EL (cell line): ENCODE measurements around the gene CTAG1B.
"Not testable (repeated sequence)": the region's sequence is repeated elsewhere in the genome, so short reads cannot be mapped to it uniquely, and the experiment has no call there.

Experiments used
- DNase-seq: peaks from one replicate; pipeline ENCODE4 v3.0.0-alpha.2; 2016

CTAG1B gene

DNA sequence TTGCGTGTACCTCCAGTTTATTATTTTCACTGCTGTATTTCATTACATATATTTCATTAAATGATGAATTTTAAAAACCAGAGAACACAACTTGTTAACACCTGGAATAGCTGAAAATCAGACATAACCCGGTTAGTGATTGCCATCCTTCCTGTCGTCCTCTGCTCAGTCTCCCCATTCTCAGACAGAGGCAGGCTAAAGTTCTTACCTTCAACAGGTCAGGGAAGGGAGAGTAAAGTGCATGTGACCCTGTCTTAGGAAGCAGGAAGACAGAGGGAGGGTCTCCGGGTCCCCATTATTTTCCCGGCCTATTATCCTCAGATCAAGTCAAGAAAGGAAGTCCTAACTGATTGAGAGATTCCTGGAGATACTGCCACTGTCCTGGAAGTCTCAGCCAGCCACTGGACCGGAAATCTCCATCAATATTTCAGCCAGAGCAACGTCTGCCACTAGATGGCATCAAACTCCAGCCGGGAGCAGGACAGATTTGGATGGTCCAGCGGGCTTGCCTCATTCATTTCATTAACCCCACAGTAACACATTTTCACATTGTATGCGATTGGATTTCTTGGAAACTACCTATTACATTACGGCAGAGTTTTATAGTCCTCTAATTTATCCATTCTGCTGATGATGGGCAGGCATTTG, 1.8 kb upstream of the CTAG1B start:
- DNase-seq, result not testable (repeated sequence)

DNA sequence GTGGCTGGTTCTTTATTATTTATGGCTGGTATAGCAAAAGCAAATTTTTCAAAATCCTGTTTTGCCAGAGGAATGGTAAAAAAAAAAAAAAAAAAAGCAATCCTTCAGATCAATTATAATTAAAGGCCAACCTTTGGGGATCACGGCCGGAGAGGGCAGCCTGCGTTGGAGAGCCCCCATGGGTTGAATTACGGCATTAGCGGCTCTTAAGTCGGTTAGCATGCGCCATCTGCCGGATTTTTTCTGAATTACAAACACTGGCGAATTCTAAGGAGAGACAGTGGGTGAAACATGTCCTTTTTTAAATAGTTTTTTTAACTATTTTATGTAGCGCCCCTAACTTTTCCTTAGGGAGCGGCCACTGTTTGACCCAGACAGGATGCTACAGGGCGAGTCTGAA, 5.5 kb downstream of the CTAG1B start:
- DNase-seq, result not testable (repeated sequence)

DNA sequence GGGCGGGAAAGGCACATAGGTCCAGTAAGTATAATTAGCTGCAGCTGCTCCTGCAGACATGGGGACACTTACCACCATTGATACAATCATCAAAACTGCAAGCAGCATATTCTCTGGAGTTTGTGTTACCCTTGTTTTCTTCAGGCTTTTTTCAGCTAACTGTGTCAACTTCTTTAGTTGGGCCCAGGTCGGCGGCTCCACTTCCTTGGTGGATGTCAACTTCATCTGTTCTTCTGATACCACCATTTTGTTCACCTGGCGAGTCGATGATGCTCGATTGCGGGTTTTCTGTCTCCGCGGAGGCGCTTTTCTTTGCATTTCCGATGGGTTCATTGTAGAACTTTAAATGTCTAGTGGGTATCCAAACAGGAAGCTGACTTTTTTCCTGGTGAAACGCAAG, 7.9 kb downstream of the CTAG1B start:
- DNase-seq, result not testable (repeated sequence)

DNA sequence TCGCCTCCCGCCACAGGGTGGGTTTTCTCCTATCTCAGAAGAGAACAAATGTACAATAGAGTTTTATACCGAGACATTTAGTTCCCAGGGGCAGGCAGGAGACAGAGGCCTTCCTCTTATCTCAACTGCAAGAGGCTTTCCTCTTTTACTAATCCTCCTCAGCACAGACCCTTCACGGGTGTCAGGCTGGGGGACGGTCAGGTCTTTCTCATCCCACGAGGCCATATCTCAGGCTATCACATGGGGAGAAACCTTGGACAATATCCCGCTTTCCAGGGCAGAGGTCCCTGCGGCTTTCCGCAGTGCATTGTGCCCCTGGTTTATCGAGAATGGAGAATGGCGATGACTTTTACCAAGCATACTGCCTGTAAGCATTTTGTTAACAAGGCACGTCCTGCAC, 10.3 kb downstream of the CTAG1B start:
- not testable (repeated sequence) for DNase-seq

DNA sequence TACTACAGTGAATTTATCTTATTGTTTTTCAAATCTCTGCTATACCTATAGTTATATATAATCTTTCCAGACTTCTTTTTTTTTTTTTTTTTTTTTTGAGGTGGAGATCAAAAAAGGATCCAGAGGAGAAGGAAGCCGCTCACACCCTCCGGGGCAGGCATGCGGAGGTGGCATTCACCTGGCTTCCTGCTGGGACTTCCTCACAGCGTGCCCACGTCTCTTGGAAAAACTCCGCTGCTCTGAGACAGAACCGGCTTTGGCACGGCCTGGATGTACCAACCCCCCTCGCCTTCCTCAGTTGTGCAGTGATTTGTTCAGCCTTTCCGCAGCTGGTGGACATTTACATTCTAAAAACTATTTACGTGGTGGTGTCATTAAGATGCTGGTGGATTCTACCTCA, 11.1 kb downstream of the CTAG1B start:
- not testable (repeated sequence) for DNase-seq

DNA sequence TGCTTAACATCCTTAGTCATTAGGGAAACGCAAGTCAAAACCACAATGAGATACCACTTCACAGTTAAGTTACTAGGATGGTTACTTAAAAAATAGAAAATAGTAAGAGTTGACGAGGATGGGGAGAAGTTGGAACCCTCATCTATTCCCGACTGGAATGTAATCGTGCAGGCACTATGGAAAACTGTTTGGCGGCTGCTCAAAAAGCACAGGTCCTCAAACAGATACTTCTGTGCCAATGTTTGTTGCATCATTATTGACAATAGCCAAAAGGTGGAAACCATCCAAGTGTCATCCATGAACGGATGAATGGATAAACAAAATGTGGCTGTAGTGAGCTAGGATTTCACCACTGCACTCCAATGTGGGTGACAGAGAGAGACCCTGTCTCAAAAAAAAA, 11.7 kb downstream of the CTAG1B start:
- no peak for DNase-seq

DNA sequence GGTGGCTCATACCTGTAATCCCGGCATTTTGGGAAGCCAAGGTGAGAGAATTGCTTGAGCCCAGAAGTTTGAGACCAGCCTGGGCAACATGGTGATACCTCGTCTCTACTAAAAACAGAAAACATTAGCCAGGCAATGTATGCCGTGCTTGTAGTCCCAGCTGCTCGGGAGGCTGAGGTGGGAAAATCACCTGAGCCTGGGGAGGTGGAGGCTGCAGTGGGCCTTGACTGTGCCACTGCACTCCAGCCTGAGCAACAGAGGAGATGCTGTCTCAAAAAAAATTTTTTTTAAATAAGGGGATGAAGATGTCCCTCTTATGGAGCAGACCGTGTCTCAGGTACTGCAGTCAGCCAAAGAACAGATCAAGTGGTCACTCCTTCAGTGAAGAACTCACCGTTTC, 13.5 kb downstream of the CTAG1B start:
- no peak for DNase-seq

DNA sequence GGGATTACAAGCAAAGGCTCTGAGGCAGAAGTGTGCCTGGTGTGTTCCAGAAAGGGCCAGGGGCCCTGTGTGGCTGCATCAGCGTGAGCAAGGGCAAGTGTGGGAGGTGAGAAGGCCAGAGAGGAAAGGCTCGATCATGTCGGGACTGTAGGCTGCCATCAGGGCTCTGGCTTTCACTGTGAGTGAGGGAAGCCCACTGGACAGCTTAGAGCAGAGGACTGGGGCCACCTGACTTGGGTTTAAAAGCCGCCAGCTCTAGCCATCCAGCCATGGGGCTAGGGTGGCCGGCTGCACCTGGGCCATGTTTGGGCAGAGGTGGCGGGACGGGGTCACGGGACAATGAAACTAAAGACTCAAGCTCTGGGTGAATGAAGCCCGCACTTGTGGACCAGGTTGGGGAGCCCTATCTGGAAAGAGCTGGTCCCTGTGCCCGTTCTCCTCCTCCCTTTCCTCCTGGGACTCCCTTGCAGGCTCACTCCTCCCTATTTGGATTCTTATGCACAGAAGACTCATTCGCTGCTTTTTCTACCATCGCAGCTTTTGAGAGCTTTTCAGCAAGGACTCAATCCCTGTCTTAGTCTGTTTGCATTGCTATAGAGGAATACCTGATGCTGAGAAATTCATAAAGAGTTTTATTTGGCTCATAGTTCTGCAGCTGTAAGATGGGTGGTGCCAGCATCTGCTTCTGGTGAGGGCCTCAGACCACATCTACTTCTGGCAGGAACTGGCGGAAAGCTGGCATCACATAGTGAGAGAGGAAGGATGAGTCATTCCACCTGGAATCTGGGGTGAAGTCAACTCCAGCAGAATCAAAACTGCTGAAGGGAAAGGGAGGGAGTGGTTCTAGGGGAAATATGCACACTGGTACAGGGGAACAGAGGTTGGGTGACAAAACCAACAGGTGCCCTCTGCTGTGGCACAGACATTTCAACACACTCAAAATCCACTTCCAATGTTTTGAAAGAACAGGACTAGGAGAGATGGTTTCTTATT, 15.3 kb downstream of the CTAG1B start:
- peak; percentile 77 for DNase-seq

DNA sequence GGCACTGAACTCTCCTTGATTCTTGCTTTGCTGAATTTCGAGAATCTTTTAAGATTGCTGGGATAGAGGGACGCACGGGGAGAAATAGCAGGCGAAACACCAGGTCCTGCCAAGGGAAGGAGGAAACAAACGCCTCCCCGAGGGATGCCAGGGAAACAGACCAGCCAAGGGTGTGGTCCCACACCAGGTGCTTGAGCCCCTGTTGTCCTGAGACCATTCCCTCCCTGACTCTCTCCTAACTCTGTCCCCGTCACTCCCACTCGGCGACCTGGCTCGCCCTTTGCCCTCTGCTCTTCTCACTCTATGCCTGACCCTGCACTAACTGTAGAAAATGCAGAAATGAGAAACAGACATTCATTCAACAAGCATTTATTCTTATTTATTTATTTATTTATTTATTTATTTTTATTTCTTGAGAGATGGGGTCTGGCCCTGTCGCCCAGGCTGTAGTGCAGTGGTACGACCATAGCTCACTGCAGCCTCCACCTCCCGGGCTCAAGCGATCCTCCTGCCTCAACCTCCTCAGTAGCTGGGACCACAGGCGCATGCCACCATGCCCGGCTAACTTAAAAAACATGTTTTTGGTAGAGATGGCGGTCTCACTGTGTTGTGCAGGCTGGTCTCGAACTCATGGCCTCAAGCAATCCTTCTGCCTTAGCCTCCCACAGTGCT, 16.2 kb downstream of the CTAG1B start:
- no peak for DNase-seq

DNA sequence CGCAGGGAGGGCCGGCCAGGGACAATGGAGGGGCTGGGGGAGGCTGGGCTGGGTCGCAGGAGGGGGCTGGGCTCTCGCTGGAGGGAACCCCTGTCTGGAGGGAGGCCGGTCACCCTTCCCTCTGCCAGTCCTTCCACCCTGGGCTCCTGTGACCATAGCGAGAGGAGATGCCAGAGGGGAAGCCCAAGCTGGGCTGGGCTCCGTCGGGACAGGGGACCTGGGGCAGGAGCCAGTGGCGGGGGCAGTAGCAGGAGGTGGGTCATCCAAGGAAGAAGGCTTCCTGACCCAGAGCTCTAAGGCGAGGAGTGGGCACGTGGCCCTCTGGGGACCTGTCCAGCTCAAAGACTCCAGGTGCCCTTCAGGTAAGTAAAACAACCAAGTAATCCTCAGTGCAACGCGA, 16.9 kb downstream of the CTAG1B start:
- DNase-seq, result no peak

DNA sequence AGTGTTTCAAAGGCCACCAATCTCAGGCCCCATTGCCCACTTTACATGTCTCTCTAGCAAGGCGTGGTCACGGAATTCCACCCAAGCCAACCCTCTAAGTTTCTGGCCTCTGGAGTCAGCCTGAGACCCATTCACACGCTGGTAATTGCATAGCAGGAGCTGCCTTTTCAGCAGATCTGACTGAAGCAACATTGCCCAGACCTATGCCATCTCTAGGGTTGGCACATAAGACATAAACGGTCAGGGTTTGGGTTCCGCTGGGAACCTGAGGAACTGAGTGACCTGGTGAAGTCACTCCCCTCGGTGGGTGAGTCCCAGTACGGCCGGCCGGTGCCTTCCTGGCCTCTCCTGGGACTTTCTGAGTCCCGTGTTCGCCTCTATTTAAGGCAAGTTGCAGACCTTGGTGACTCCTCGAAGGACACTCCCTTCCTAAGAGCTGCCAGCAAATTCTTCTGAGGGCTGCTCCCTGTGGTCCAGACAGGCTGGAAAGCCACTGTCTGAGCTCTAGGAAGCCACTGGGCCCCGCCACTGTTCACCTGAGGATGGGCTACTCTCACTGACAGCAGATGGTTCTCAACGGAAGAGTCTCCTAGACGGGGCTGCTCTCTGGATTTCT, 18.2 kb downstream of the CTAG1B start:
- DNase-seq, result peak; percentile 22

DNA sequence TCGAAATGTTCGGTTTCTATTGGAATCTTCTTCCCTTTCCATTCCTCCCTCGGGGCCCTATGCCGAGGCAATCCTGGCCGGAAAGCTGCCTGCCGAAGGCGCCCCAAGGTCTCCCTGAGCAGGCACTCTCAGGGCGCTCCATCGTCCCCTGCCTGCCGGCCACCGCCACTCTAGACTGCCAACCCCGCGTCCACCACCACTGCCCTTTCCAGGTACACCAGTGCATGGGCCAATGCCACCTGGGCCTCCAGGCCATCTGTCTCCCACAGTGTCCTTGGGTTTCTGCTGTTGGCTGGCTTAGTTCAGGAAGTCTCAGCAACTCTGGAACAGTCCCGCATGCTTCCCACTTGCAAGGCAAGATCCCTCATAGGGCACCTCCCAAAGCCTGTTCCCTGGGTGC, 19.6 kb downstream of the CTAG1B start:
- no peak for DNase-seq

DNA sequence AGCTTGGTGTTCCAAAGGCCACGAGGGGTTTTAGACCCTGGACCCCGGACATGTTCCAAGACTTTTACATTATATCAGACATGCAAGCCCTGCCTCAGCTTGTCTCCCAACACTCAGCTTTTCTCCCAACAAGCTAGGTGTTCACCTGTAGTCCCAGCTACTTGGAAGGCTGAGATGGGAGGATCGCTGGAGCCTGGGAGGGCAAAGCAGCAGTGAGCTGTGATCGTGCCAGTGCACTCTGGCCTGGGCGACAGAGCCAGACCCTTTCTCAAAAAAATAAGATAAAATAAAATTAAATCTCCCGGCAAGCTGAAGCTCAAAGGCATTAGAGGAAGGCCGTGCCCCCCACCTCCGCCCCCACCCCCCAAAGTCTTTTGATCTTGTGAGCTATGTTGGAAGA, 20.4 kb downstream of the CTAG1B start:
- DNase-seq, result no peak

DNA sequence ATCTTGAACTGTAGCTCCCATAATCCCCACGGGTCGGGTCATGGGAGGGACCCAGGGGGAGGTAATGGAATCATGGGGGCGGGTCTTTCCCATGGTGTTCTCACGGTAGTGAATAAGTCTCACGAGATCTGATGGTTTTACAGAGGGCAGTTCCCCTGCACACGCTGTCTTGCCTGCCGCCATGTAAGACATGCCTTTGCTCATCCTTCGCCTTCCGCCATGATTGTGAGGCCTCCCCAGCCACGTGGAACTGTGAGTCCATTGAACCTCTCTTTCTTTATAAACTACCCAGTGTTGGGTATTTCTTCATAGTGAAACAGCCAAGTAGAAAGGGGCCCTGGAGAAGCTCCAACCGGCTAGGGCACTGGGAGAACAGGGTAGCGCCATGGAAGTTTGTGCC, 21.9 kb downstream of the CTAG1B start:
- no peak for DNase-seq

DNA sequence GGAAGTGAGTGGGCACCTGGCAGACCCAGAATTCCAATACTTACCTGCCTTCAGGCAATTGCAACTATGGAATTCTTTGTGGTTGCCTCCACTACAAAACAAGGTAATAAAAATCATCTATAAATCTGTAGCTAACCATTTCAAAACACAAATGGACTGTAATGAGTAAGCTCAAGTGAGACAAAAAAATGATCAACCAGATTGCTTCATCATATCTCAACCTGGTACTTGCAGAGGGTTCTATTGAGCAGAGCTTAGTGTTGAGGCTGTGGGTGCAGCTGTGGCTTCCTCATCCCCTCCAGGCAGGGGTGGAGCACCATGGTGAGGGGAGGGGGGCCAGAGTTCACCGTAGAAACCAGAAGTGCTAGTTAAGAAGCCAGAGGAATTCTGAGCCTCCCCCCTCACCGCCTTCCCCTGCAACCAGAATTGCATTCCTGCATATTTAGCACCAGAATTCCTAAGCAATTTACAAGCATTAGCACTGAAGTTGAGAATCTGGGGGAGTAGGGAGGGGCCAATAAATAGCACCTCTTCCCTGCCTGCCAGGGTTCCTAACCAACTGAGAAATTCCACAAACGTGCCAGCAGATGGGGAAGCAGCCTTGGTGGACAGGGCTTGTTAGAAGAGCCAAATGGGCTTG, 22.7 kb downstream of the CTAG1B start:
- DNase-seq, result peak; percentile 91

DNA sequence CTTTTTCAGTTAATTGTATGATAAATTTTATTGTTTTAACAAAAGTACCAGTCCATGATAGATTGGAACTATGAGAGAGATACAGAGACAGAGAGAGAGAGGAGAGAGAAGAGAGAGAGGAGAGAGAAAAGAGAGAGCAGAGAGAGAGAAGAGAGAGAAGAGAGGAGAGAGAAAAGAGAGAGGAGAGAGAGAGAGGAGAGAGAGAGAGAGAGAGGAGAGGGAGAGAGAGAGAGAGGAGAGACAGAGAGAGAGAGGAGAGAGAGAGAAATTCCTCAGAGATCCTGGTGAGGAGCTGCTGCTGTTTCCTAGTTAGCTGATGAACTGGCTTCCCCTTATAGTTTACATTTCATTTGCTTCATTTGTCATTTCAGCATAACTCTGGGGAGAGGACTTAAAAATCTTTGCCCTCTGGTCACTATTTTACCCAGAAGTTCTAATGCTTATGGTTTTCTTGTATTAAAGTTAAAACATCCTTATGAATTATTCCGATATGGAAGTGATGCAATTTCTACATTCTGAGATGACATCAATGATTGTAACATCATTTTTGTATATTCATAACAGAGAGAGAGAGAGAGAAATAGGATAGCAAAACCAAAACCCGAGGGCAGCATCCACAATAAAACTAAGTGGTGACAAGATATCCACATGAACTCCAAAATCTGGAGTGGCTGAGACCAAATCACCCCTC, 23.4 kb downstream of the CTAG1B start:
- no peak for DNase-seq

DNA sequence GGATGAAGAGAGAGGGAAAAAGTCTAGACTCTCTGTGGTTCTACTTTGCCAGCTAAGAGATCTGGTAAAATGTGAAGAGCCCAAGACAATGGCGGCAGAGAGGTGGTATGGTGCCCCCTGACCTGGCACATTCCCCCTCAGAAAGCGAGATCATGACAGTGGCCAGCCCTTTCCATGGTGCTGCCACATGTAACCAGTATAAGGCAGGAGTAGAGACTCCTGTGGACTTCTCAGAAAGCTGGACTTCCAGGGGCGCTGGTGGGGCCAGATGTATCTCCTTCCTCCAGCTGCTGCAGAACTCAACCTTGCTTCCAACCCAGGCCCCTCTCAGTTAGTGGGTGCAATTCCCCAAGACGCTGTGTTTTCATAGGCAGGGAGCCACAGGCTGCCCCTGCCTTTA, 24.6 kb downstream of the CTAG1B start:
- DNase-seq, result no peak

DNA sequence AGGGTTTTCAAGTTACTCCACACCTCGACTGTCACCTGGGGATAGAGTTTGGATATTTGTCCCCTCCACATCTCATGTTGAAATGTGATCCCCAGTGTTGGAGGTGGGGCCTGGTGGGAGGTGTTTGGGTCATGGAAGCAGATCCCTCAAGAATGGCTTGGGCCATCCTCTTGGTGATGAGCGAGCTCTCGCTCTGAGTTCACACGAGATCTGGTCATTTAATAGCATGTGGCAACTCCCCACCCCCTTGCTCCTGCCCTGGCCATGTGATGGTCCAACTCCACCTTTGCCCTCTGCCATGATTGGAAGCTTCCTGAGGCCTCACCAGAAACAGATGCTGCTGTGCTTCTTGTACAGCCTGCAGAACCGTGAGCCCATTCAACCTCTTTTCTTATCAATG, 25.9 kb downstream of the CTAG1B start:
- no peak for DNase-seq

DNA sequence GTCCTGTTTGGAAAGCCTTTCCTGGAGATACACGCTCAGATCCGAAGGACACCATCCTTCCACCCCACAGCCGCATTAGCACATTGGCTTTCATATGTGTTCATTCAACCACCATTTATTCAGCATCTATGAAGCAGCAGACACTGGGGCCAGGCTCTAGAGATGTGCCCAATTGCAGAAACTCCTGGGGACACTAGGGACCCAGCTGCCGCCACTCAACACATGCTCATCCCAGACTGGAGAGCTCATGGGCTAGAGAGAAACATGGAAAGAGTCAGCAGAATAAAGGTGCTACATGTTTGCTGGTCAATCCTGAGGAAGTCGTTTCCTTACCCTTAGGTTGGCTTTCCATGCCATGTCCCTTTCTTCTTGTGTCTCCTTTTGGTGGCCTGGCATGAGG, 26.6 kb downstream of the CTAG1B start:
- DNase-seq, result no peak

DNA sequence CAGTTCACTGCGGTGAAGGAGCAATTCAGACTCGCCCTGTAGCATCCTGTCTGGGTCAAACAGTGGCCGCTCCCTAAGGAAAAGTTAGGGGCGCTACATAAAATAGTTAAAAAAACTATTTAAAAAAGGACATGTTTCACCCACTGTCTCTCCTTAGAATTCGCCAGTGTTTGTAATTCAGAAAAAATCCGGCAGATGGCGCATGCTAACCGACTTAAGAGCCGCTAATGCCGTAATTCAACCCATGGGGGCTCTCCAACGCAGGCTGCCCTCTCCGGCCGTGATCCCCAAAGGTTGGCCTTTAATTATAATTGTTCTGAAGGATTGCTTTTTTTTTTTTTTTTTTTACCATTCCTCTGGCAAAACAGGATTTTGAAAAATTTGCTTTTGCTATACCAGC, 28.7 kb downstream of the CTAG1B start:
- not testable (repeated sequence) for DNase-seq

DNA sequence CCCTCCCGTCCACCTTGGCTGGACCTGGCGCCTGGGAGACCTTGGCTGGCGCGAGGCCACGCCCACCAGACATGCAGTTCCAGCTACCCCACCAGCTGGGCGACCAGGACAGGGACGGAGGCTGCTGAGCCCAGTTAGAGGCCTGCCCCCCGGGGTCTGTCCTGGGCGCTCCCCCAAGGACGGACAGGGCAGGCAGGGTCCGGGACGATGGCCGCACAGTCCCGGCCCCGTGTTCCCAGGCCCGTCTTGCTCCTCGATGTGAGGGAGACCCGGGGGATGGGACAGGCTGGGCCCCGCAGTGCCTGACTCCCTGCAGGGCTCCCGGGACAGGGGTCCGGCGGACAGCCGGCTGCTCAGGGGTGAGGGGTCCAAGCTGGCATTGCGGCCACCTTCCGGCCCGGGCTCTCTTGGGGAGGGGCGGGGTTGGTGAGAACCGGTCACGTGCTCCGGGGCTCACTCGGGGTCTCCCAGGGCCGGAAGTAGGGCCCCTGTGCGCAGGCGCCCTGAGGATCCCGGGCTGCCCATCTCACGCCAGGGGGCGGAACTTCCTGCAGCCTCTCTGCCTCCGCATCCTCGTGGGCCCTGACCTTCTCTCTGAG, 34.4 kb downstream of the CTAG1B start, which contains the start of gene CTAG1A:
Gene CTAG1A (plus strand): TSS at position 549 of the 599 bp plus-strand sequence. CDS start 74 bp downstream, outside the sequence.
- DNase-seq, result not testable (repeated sequence)
